GM12878 (cell line): ENCODE measurements around the gene LARGE1. TPM values are rescaled to one million over a fixed set of nuclear protein-coding genes. Genes with fewer than 3 reads are reported as not detected.

Experiments
- ATAC-seq: fragments of 200-7000 bp; cut with Tn5 transposase; 3 replicates; pipeline ENCODE4 v1.9.1; 2020; ENCODE audit warnings: mild to moderate bottlenecking, moderate library complexity
- BruUV-seq: library from RNA; stranded (reverse); fragments of 400-500 nt; replicated peaks from 2 replicates; lab custom pipeline; 2021; lab: Mats Ljungman, UMichigan
- CTCF ChIA-PET: fragments of 300-600 bp; sonication (Branson Sonifier 250); formaldehyde crosslinking; extraction: SDS; loops from one replicate; lab custom pipeline; 2021; ENCODE audit warnings: inconsistent platforms; lab: Yijun Ruan, JAX
- POLR2A ChIA-PET: fragments of 350-600 bp; formaldehyde crosslinking; extraction: SDS; loops from one replicate; lab custom pipeline; 2021; ENCODE audit warnings: inconsistent platforms; lab: Charles Lee
- RAD21 ChIA-PET: fragments of 300-600 bp; sonication (Branson Sonifier 250); formaldehyde crosslinking; loops from one replicate; lab custom pipeline; 2023; ENCODE audit warnings: antibody characterized with exemption; ENCODE audit not compliant: unreplicated experiment; lab: Charles Lee
- SMC1A ChIA-PET: fragments of 300-600 bp; sonication (Branson Sonifier 250); formaldehyde crosslinking; loops from one replicate; lab custom pipeline; 2023; ENCODE audit not compliant: unreplicated experiment, uncharacterized antibody; lab: Charles Lee
- DNase-seq: peaks from one replicate; pipeline ENCODE4 v3.0.0-alpha.2; 2011; ENCODE audit warnings: low read depth, low spot score
- FAIRE-seq: peaks from 3 replicates; lab custom pipeline; 2011; peaks lifted over from hg19 to GRCh38; lab: Jason Lieb, UNC
- H2AFZ ChIP-seq: 2 replicates; pipeline ENCODE4 v1.6.0; 2011; ENCODE audit warnings: low read depth, low read length, control low read depth; ENCODE audit not compliant: control insufficient read depth
- H3K27ac ChIP-seq: 2 replicates; pipeline ENCODE4 v1.5.1; 2011; ENCODE audit warnings: control low read depth; ENCODE audit not compliant: control insufficient read depth, insufficient read depth
- H3K27me3 ChIP-seq, 2 experiments: replicated peaks in 1 of 2; 2 replicates each; pipeline versions ENCODE4 v1.6.0 to v1.6.1; 2011; ENCODE audit warnings: low read length in 1 of 2; ENCODE audit not compliant: control insufficient read depth in 2 of 2, insufficient read depth in 2 of 2
- H3K36me3 ChIP-seq, 2 experiments: 2 replicates each; pipeline ENCODE4 v1.5.1; 2011; ENCODE audit warnings: low read length in 1 of 2; ENCODE audit not compliant: control insufficient read depth in 2 of 2, insufficient read depth in 2 of 2
- H3K4me1 ChIP-seq: 2 replicates; pipeline ENCODE4 v1.6.1; 2011; ENCODE audit warnings: mild to moderate bottlenecking, low read length, moderate library complexity, mixed read lengths; ENCODE audit not compliant: control insufficient read depth, insufficient read depth
- H3K4me2 ChIP-seq: 2 replicates; pipeline ENCODE4 v1.6.0; 2011; ENCODE audit warnings: control low read depth; ENCODE audit not compliant: control insufficient read depth, insufficient read depth
- H3K4me3 ChIP-seq: fragments of 200-600 bp; sonication (generic); 2 replicates; pipeline ENCODE4 v1.5.1; 2016
- H3K79me2 ChIP-seq: 2 replicates; pipeline ENCODE4 v1.6.0; 2011; ENCODE audit warnings: low read length; ENCODE audit not compliant: control insufficient read depth, insufficient read depth
- H3K9ac ChIP-seq: 2 replicates; pipeline ENCODE4 v1.8.0; 2011; ENCODE audit warnings: low read length, control low read depth, mixed read lengths; ENCODE audit not compliant: control insufficient read depth, insufficient read depth
- H3K9me3 ChIP-seq: replicated peaks from 3 replicates; pipeline ENCODE4 v1.5.1; 2011; ENCODE audit warnings: mild to moderate bottlenecking, low read length; ENCODE audit not compliant: control insufficient read depth, insufficient read depth
- H4K20me1 ChIP-seq: 2 replicates; pipeline ENCODE4 v1.6.0; 2011; ENCODE audit not compliant: control insufficient read depth, insufficient read depth
- STAT1 ChIP-seq: fragments of 450-650 bp; conservative IDR thresholded peaks from 2 replicates; pipeline ENCODE4 v1.6.1; 2014; ENCODE audit warnings: antibody characterized with exemption, mild to moderate bottlenecking
- WGBS: methylation state at CpG from one replicate; pipeline ENCODE4 v1.1.6; 2016; ENCODE audit warnings: low lambda C conversion rate; ENCODE audit not compliant: insufficient replicate concordance, insufficient coverage; ENCODE audit errors: missing lambda C conversion rate; 5-methylcytosine and 5-hydroxymethylcytosine counted together
- in situ Hi-C: fragments of 300-500 bp; cut with MboI; formaldehyde crosslinking; loops from 9 replicates; pipeline ENCODE4 v1.14.3; 2018; ENCODE audit warnings: mixed read lengths
- intact Hi-C: fragments of 100-400 bp; cut with micrococcal nuclease; formaldehyde crosslinking; loops from one replicate; pipeline ENCODE4 v1.14.2; 2022; ENCODE audit not compliant: unreplicated experiment
- polyA plus RNA-seq, 11 experiments: library from polyadenylated mRNA; depleted of rRNA in 4 of 11; unstranded in 6 of 11; stranded (reverse) in 5 of 11; fragments of >200 nt; fragmentation: Nextera tagmentation in 4 of 11; fragmentation: Illumina TruSeq in 1 of 11; extraction: Ambion mirVana in 4 of 11; extraction: Trizol in 1 of 11; gene quantifications; 1 replicate in 1 of 11; 2 replicates in 10 of 11; pipeline versions ENCODE4 v1.2.1 to v1.2.3, GENCODE V29; 2011 to 2016; ENCODE audit warnings: inconsistent platforms in 2 of 11, missing spikeins in 2 of 11, low read depth in 1 of 11
- total RNA-seq, 4 experiments: library from RNA; depleted of rRNA in 3 of 4; stranded (reverse); fragments of >200 nt in 3 of 4; fragmentation: Illumina TruSeq in 1 of 4; extraction: Trizol in 1 of 4; gene quantifications; 2 replicates each; pipeline versions ENCODE4 v1.2.1 to v1.2.3, GENCODE V29; 2013 to 2021
- TF ChIP-seq, protein P1 (sequence below): IDR thresholded peaks from 2 replicates; pipeline ENCODE4 v1.6.1; 2012; ENCODE audit warnings: mild to moderate bottlenecking, low read depth, low read length

The LARGE1 gene
- total and polyA plus RNA-seq, 10 of the 15 experiments (the other 5 are each of a cell fraction or from before 2014, with no cell fraction given) = 3.2 to 41.4 (median 17.3) TPM

DNA sequence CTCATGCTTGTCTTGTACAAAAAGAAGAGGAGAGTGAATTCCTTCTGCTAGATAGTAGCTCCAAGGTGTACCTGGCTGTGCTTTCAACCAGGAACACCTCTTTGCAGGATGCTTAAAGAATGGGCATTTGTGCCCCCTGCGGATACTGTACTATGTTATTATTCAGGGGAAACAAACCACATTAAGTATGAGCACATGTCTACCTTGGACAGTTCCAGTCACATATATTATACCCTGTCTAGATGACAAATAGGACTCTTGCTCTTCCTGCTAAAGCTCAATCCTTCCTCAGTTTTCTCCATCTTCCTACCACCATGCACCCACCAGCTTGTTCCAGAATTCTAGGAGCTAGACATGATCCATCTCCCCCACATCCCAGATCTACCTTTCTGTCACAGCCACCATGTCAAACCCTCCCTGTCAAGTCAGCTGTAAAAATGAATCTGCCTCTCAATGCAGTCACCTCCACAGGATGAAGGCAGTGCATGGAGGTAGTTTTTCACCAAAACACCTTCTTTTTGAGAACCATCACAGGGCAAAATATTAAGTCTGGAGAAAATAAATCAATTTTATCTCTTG, 337.4 kb downstream of the LARGE1 start:
- H3K4me1 ChIP-seq = no peaks in the 10 kb centered on the region
- H2AFZ ChIP-seq = no peak overlapping the region
- no peaks in the 10 kb centered on the region for H3K9me3 ChIP-seq
- no peak overlapping the region for H3K4me2 ChIP-seq
- SMC1A ChIA-PET = interaction anchor here (0.6 to 8.8 kb wide), 4 partner anchors 9 to 281 kb away, joined by 3 to 125 read pairs (median 3); no protein-coding TSS in a partner anchor
- CTCF ChIA-PET = interaction anchor here (1.0 to 1.6 kb wide), 4 partner anchors 14 to 335 kb away, joined by 4 to 5 read pairs (median 4); no protein-coding TSS in a partner anchor
- no peaks in the 10 kb centered on the region for H3K27me3 ChIP-seq
- no peak overlapping the region for H3K9ac ChIP-seq
- H3K4me3 ChIP-seq = no peak overlapping the region
- no TSS peak for BruUV-seq
- POLR2A ChIA-PET = no interaction called here
- no peak for DNase-seq
- H4K20me1 ChIP-seq = no peaks in the 10 kb centered on the region
- RAD21 ChIA-PET = interaction anchor here (1.1 kb wide), 1 partner anchor 64 kb away, joined by 3 read pairs; no protein-coding TSS in a partner anchor
- ATAC-seq = no peak
- no peaks in the 10 kb centered on the region for H3K36me3 ChIP-seq
- H3K79me2 ChIP-seq = no peaks in the 10 kb centered on the region
- FAIRE-seq = no peak
- intact Hi-C loops = no loop called here
- H3K27ac ChIP-seq = no peak overlapping the region
- TF ChIP-seq STAT1 = no peak
- TF ChIP-seq, protein P1, sequence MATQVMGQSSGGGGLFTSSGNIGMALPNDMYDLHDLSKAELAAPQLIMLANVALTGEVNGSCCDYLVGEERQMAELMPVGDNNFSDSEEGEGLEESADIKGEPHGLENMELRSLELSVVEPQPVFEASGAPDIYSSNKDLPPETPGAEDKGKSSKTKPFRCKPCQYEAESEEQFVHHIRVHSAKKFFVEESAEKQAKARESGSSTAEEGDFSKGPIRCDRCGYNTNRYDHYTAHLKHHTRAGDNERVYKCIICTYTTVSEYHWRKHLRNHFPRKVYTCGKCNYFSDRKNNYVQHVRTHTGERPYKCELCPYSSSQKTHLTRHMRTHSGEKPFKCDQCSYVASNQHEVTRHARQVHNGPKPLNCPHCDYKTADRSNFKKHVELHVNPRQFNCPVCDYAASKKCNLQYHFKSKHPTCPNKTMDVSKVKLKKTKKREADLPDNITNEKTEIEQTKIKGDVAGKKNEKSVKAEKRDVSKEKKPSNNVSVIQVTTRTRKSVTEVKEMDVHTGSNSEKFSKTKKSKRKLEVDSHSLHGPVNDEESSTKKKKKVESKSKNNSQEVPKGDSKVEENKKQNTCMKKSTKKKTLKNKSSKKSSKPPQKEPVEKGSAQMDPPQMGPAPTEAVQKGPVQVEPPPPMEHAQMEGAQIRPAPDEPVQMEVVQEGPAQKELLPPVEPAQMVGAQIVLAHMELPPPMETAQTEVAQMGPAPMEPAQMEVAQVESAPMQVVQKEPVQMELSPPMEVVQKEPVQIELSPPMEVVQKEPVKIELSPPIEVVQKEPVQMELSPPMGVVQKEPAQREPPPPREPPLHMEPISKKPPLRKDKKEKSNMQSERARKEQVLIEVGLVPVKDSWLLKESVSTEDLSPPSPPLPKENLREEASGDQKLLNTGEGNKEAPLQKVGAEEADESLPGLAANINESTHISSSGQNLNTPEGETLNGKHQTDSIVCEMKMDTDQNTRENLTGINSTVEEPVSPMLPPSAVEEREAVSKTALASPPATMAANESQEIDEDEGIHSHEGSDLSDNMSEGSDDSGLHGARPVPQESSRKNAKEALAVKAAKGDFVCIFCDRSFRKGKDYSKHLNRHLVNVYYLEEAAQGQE = peak; percentile 57; the same call in 1 of the 2 replicates
- TF ChIP-seq, all 136 proteins: peak for 1
- in situ Hi-C loops = no loop called here
- WGBS = 85% methylated on average over 1 of the region's 1 CpG
